Frontal cortex (tissue), 4 donors: ENCODE measurements around the gene ZNF516. TPM values are rescaled to one million over a fixed set of nuclear protein-coding genes. Genes with fewer than 3 reads are reported as not detected.

ENCODE experiments used
- DNase-seq, 2 donors: peaks; one replicate each; pipeline ENCODE4 v3.0.0; 2012; ENCODE audit warnings: low spot score in 2 of 2
- FAIRE-seq: peaks from 2 replicates; lab custom pipeline; 2012; peaks lifted over from hg19 to GRCh38; lab: Jason Lieb, UNC
- total RNA-seq: library from RNA; depleted of rRNA; stranded (reverse); fragments of >200 nt; gene quantifications from one replicate; pipeline ENCODE4 v1.2.3, GENCODE V29; 2014
- donor health status: control.
- donor health status: control.
- donor health status: control.

ZNF516 gene
- total RNA-seq, 1 donor from 2014 or later = 14.3 TPM

GRCh38 chr18:76389716-76390115, 105.3 kb downstream of the ZNF516 start:
- no peak for FAIRE-seq

GRCh38 chr18:76388891-76389423, 106.1 kb downstream of the ZNF516 start:
- FAIRE-seq (no peak), DNase-seq (no peak)

More at GRCh38 chr18:76389716-76390115, 105.3 kb downstream of the ZNF516 start:
- DNase-seq = no peak

GRCh38 chr18:76388261-76388660, 106.8 kb downstream of the ZNF516 start:
- FAIRE-seq (no peak), DNase-seq (no peak)

- FAIRE-seq (no peak), DNase-seq (no peak)
Observed at GRCh38 chr18:76387608-76388007, 107.4 kb downstream of the ZNF516 start.

GRCh38 chr18:76386886-76387285, 108.2 kb downstream of the ZNF516 start:
- FAIRE-seq = no peak

GRCh38 chr18:76386071-76386470, 109.0 kb downstream of the ZNF516 start:
- DNase-seq = no peak
- no peak for FAIRE-seq

More at GRCh38 chr18:76386886-76387285, 108.2 kb downstream of the ZNF516 start:
- no peak for DNase-seq

GRCh38 chr18:76385681-76385975, 109.4 kb downstream of the ZNF516 start:
- FAIRE-seq (no peak), DNase-seq (no peak)

- FAIRE-seq = no peak
Observed at GRCh38 chr18:76384861-76385680, 110.0 kb downstream of the ZNF516 start.

GRCh38 chr18:76384114-76384790, 110.8 kb downstream of the ZNF516 start:
- FAIRE-seq = no peak
- no peak for DNase-seq

More at GRCh38 chr18:76384861-76385680, 110.0 kb downstream of the ZNF516 start:
- no peak for DNase-seq

- no peak for FAIRE-seq
- no peak for DNase-seq
Observed at GRCh38 chr18:76383636-76384035, 111.4 kb downstream of the ZNF516 start.

GRCh38 chr18:76382275-76382674, 112.8 kb downstream of the ZNF516 start:
- FAIRE-seq (no peak), DNase-seq (no peak)

GRCh38 chr18:76380791-76381405, 114.1 kb downstream of the ZNF516 start:
- no peak for FAIRE-seq
- DNase-seq = no peak

- DNase-seq (no peak), FAIRE-seq (no peak)
Observed at GRCh38 chr18:76380127-76380729, 114.8 kb downstream of the ZNF516 start.

- no peak for DNase-seq
- no peak for FAIRE-seq
Observed at GRCh38 chr18:76379226-76380126, 115.6 kb downstream of the ZNF516 start.

- no peak for FAIRE-seq
- no peak for DNase-seq
Observed at GRCh38 chr18:76378526-76379215, 116.4 kb downstream of the ZNF516 start.

GRCh38 chr18:76377359-76377756, 117.7 kb downstream of the ZNF516 start:
- no peak for FAIRE-seq
- DNase-seq = no peak

- DNase-seq (no peak), FAIRE-seq (no peak)
Observed at GRCh38 chr18:76376668-76377358, 118.2 kb downstream of the ZNF516 start.

GRCh38 chr18:76376225-76376624, 118.8 kb downstream of the ZNF516 start:
- FAIRE-seq (no peak), DNase-seq (no peak)
